Peyer's patch (tissue), 4 donors: Measurements from ENCODE around the gene SDHA.

Experiments used
- CTCF ChIP-seq, 6 experiments: fragments of 450-650 bp in 4 of 6; fragments of 200-600 bp in 2 of 6; sonication (generic) in 1 of 6; IDR thresholded peaks; one replicate each; pipeline ENCODE4 v1.5.1; 2017 to 2019; ENCODE audit warnings: antibody characterized with exemption in 6 of 6, mild to moderate bottlenecking in 3 of 6, moderate library complexity in 1 of 6
- POLR2A ChIP-seq, 2 donors: fragments of 450-650 bp; IDR thresholded peaks; one replicate each; pipeline ENCODE4 v1.5.1; 2017; ENCODE audit warnings: antibody characterized with exemption in 2 of 2, mild to moderate bottlenecking in 2 of 2, moderate library complexity in 2 of 2

GRCh38 chr5:218457-219291 lies 554 bp downstream of the SDHA start:
- no peak for TF ChIP-seq POLR2A (IDR thresholded peaks at IDR 0.05)
- TF ChIP-seq CTCF (IDR thresholded peaks at IDR 0.05): peak in 2 of 6 experiments; percentile 5 to 14
